HCT116 (cell line): ENCODE measurements around the gene MBD6. TPM values are rescaled to one million over a fixed set of nuclear protein-coding genes. Genes with fewer than 3 reads are reported as not detected.

ENCODE experiments used
- ATAC-seq: fragments of 200-7000 bp; cut with Tn5 transposase; 2 replicates; pipeline ENCODE4 v1.9.1; 2020; ENCODE audit warnings: mild to moderate bottlenecking, moderate library complexity
- BruUV-seq: library from RNA; stranded (reverse); fragments of 400-500 nt; replicated peaks from 2 replicates; lab custom pipeline; 2021; lab: Mats Ljungman, UMichigan
- CTCF ChIA-PET: fragments of 300-600 bp; sonication (Branson Sonifier 250); formaldehyde crosslinking; loops from one replicate; lab custom pipeline; 2021; ENCODE audit warnings: antibody characterized with exemption; lab: Charles Lee
- POLR2A ChIA-PET: fragments of 300-600, 350-600 bp; sonication (Branson Sonifier 250); formaldehyde crosslinking; loops from one replicate; lab custom pipeline; 2021; ENCODE audit warnings: antibody characterized with exemption; lab: Charles Lee
- RAD21 ChIA-PET, 2 experiments: fragments of 300-600 bp; sonication (Branson Sonifier 250); formaldehyde crosslinking; loops; one replicate each; lab custom pipeline; 2023; ENCODE audit warnings: low total read pairs in 2 of 2; ENCODE audit not compliant: uncharacterized antibody in 2 of 2, unreplicated experiment in 2 of 2, low non-redundant PET in 1 of 2; lab: Charles Lee
- DNase-seq: peaks from one replicate; pipeline ENCODE4 v3.0.0-alpha.2; 2010; ENCODE audit warnings: low read depth, low spot score
- H2AFZ ChIP-seq: fragments of 200-600 bp; shearing (Covaris generic), sonication (generic); 2 replicates; pipeline ENCODE4 v1.6.1; 2017; ENCODE audit warnings: low read depth, mixed run types, mixed read lengths, antibody characterized with exemption, low read length; ENCODE audit not compliant: poor library complexity, severe bottlenecking
- H3K27ac ChIP-seq: 2 replicates; pipeline ENCODE4 v1.5.1; 2012; ENCODE audit warnings: low read depth, low read length
- H3K27me3 ChIP-seq: fragments of 200-600 bp; sonication (generic); 2 replicates; pipeline ENCODE4 v1.6.1; 2016; ENCODE audit warnings: mixed run types, low read length, mixed read lengths; ENCODE audit not compliant: insufficient read depth
- H3K36me3 ChIP-seq, 2 experiments: fragments of 200-500 bp in 1 of 2; fragments of 200-600 bp in 1 of 2; sonication (Bioruptor generic) in 1 of 2; sonication (generic) in 1 of 2; 2 replicates each; pipeline versions ENCODE4 v1.5.1 to v1.6.1; 2014 to 2016; ENCODE audit warnings: low read length in 2 of 2, inconsistent platforms in 1 of 2, mixed read lengths in 1 of 2, mixed run types in 1 of 2; ENCODE audit not compliant: insufficient read depth in 2 of 2, control insufficient read depth in 1 of 2
- H3K4me1 ChIP-seq, 2 experiments: fragments of 200-600 bp in 1 of 2; sonication (generic) in 1 of 2; 2 replicates each; pipeline versions ENCODE4 v1.5.1 to v1.6.1; 2012 to 2017; ENCODE audit warnings: low read length in 2 of 2, inconsistent platforms in 1 of 2, mild to moderate bottlenecking in 1 of 2, mixed read lengths in 1 of 2, mixed run types in 1 of 2, moderate library complexity in 1 of 2; ENCODE audit not compliant: insufficient read depth in 2 of 2, control insufficient read depth in 1 of 2
- H3K4me2 ChIP-seq: fragments of 200-600 bp; sonication (generic); 2 replicates; pipeline ENCODE4 v1.6.1; 2017; ENCODE audit warnings: mixed run types, low read length, mixed read lengths
- H3K4me3 ChIP-seq, 2 experiments: fragments of 200-600 bp in 1 of 2; sonication (generic) in 1 of 2; replicated peaks in 1 of 2; 2 replicates each; pipeline ENCODE4 v1.5.1; 2011 to 2016; ENCODE audit warnings: low read length in 2 of 2, control low read depth in 1 of 2, low read depth in 1 of 2, mild to moderate bottlenecking in 1 of 2, mixed read lengths in 1 of 2, mixed run types in 1 of 2
- H3K79me2 ChIP-seq: fragments of 200-600 bp; sonication (generic); 2 replicates; pipeline ENCODE4 v1.6.1; 2017; ENCODE audit warnings: mild to moderate bottlenecking, mixed run types, low read length, moderate library complexity, mixed read lengths; ENCODE audit not compliant: insufficient read depth
- H3K9ac ChIP-seq: fragments of 200-600 bp; sonication (generic); 2 replicates; pipeline ENCODE4 v1.6.1; 2016; ENCODE audit warnings: low read length, mixed read lengths
- H3K9me2 ChIP-seq: fragments of 200-600 bp; sonication (generic), shearing (Covaris generic); 2 replicates; pipeline ENCODE4 v1.6.1; 2017; ENCODE audit warnings: mixed run types, mild to moderate bottlenecking, moderate library complexity; ENCODE audit not compliant: insufficient read depth
- H3K9me3 ChIP-seq, 2 experiments: fragments of 200-500 bp in 1 of 2; fragments of 200-600 bp in 1 of 2; sonication (Bioruptor generic) in 1 of 2; sonication (generic) in 1 of 2; 2 replicates each; pipeline ENCODE4 v1.6.1; 2014 to 2017; ENCODE audit warnings: low read length in 2 of 2, mixed read lengths in 2 of 2, inconsistent platforms in 1 of 2, low read depth in 1 of 2, mild to moderate bottlenecking in 1 of 2, mixed run types in 1 of 2, moderate library complexity in 1 of 2; ENCODE audit not compliant: control insufficient read depth in 1 of 2, insufficient read depth in 1 of 2
- H4K20me1 ChIP-seq: fragments of 200-600 bp; sonication (generic), shearing (Covaris generic); 2 replicates; pipeline ENCODE4 v1.6.1; 2017; ENCODE audit warnings: mixed run types, mild to moderate bottlenecking, moderate library complexity; ENCODE audit not compliant: insufficient read depth
- EZH2 ChIP-seq: fragments of 200-600 bp; sonication (generic); IDR thresholded peaks from 2 replicates; pipeline ENCODE4 v1.6.1; 2017; ENCODE audit warnings: antibody characterized with exemption, mixed run types
- FOSL1 ChIP-seq: IDR thresholded peaks from 2 replicates; pipeline ENCODE4 v1.6.1; 2012; ENCODE audit warnings: low read depth
- MAX ChIP-seq: IDR thresholded peaks from 2 replicates; pipeline ENCODE4 v1.6.1; 2012
- POLR2A ChIP-seq: IDR thresholded peaks from 2 replicates; pipeline ENCODE4 v1.7.0; 2011; ENCODE audit warnings: borderline replicate concordance; ENCODE audit not compliant: insufficient read depth, insufficient read length; ENCODE audit errors: extremely low read depth
- POLR2AphosphoS5 ChIP-seq: IDR thresholded peaks from 2 replicates; pipeline ENCODE4 v1.6.1; 2011; ENCODE audit warnings: mild to moderate bottlenecking, low read depth, low read length, moderate library complexity
- YY1 ChIP-seq: IDR thresholded peaks from 2 replicates; pipeline ENCODE4 v1.6.1; 2011; ENCODE audit warnings: low read length, low read depth, moderate library complexity, mild to moderate bottlenecking; ENCODE audit not compliant: insufficient replicate concordance; ENCODE audit errors: extremely low read depth
- ZFX ChIP-seq: fragments of 450-650 bp; IDR thresholded peaks from 2 replicates; pipeline ENCODE4 v1.6.1; 2017
- intact Hi-C: fragments of 100-400 bp; cut with micrococcal nuclease; formaldehyde crosslinking; loops from 2 replicates; pipeline ENCODE4 v1.10.0; 2022
- total RNA-seq: library from RNA; stranded (reverse); gene quantifications from one replicate; pipeline ENCODE4 v1.2.1, GENCODE V29; 2021; ENCODE audit not compliant: unreplicated experiment
- TF ChIP-seq, protein P1 (sequence below), 3 experiments: fragments of 200-600 bp in 1 of 3; sonication (generic) in 1 of 3; IDR thresholded peaks in 2 of 3; conservative IDR thresholded peaks in 1 of 3; 2 replicates each; pipeline ENCODE4 v1.5.1; 2012 to 2017; ENCODE audit warnings: low read depth in 2 of 3, low read length in 2 of 3, antibody characterized with exemption in 1 of 3, borderline replicate concordance in 1 of 3, control low read depth in 1 of 3, mild to moderate bottlenecking in 1 of 3, mixed read lengths in 1 of 3, mixed run types in 1 of 3, moderate library complexity in 1 of 3; ENCODE audit not compliant: insufficient read depth in 1 of 3

The MBD6 gene
- total RNA-seq, 1 experiment from 2014 or later = 70.1 TPM

GRCh38 chr12:57546438-57547287, 24.0 kb downstream of the MBD6 start, which contains the start of gene DCTN2 (continued):
- TF ChIP-seq POLR2AphosphoS5 (peak; percentile 66), ZFX (peak; percentile 69), EZH2 (no peak)
- TF ChIP-seq, protein P1, sequence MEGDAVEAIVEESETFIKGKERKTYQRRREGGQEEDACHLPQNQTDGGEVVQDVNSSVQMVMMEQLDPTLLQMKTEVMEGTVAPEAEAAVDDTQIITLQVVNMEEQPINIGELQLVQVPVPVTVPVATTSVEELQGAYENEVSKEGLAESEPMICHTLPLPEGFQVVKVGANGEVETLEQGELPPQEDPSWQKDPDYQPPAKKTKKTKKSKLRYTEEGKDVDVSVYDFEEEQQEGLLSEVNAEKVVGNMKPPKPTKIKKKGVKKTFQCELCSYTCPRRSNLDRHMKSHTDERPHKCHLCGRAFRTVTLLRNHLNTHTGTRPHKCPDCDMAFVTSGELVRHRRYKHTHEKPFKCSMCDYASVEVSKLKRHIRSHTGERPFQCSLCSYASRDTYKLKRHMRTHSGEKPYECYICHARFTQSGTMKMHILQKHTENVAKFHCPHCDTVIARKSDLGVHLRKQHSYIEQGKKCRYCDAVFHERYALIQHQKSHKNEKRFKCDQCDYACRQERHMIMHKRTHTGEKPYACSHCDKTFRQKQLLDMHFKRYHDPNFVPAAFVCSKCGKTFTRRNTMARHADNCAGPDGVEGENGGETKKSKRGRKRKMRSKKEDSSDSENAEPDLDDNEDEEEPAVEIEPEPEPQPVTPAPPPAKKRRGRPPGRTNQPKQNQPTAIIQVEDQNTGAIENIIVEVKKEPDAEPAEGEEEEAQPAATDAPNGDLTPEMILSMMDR (IDR thresholded peaks at IDR 0.05 in 2 of 3, conservative IDR thresholded peaks at IDR 0.05 in 1 of 3; ENCODE audit: borderline replicate concordance in 1 of 3, insufficient read depth in 1 of 3, low read depth in 2 of 3, low read length in 2 of 3) = peak in 2 of 3 experiments; percentile 5 to 18; a peak in 2 of 6 replicates

DNA sequence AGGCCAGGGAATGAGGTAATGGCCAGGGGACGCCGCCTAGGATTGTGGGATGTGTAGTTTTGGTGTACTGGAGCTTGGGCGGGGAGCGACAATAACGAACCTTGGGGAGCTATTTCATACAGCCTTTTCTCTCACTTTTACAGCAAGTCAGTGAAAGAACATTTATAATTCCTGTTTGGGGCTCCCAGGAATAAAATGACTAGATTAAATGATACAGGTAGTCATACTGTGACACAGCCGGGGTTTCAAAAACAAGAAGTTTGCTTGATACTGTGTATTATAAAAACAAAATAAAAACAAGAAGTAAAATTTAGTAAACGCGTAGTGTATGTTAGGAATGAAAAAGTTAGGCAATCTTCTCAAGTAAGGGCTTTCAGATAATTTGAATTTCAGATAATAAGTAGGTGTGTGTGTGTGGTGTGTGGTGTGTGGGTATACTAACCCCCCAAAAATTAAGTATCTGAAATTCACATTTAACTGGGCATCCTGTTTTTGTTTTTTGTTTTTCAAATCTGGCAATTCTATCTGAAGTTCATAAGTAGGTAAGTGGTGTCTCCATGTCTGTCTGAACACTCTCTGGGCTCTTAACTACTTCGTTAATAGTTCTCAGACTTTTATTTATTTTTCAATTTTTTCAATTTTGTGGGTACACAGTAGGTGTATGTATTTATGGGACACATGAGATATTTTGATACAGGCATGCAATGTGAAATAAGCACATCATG, 24.8 kb downstream of the MBD6 start:
- peak overlapping the region; percentile 78 to 92 for H3K4me3 ChIP-seq
- H3K9me3 ChIP-seq = no peaks in the 10 kb centered on the region
- peaks cover 24% of the 10 kb centered on the region for H3K79me2 ChIP-seq
- H3K9me2 ChIP-seq = no peaks in the 10 kb centered on the region
- peaks cover 9 to 31% of the 10 kb centered on the region in 2 experiments for H3K4me1 ChIP-seq
- H4K20me1 ChIP-seq = no peaks in the 10 kb centered on the region
- H3K27me3 ChIP-seq = no peaks in the 10 kb centered on the region
- H3K36me3 ChIP-seq = peaks cover 0 to 3% of the 10 kb centered on the region in 2 experiments; a peak in 1 of 4 replicates
- no peak for DNase-seq
- ChIA-PET CTCF (interaction anchor here (1.0 kb wide), 2 partner anchors 36 to 89 kb away, joined by 4 to 7 read pairs; no protein-coding TSS in a partner anchor), RAD21 (no interaction called here), POLR2A (interaction anchor here (1.6 to 2.5 kb wide), 3 partner anchors 15 to 43 kb away, joined by 4 to 8 read pairs (median 4); no protein-coding TSS in a partner anchor)
- H3K27ac ChIP-seq = no peak overlapping the region
- H3K4me2 ChIP-seq = peak overlapping the region; percentile 76
- H3K9ac ChIP-seq = peak overlapping the region; percentile 83
- ATAC-seq = no peak
- intact Hi-C loops = no loop called here
- H2AFZ ChIP-seq = peak overlapping the region; percentile 100
- TF ChIP-seq POLR2A (peak; percentile 2), YY1 (peak; percentile 81), MAX (peak; percentile 13; the same call in 1 of the 2 replicates), FOSL1 (no peak)
- BruUV-seq = no TSS peak
